Brain microvascular endothelial cell (primary cell): ENCODE measurements around the gene ATXN3L.
A peak's percentile ranks its signal among the peaks of the same experiment; 100 is the strongest.
"Not testable (repeated sequence)": the region's sequence is repeated elsewhere in the genome, so short reads cannot be mapped to it uniquely, and the experiment has no call there.

Source experiments
- DNase-seq: peaks from one replicate; pipeline ENCODE4 v3.0.0-alpha.2; 2020
- H3K27ac ChIP-seq: fragments of 250-450 bp; sonication (Bioruptor Pico); 2 replicates; pipeline ENCODE4 v1.5.1; 2020; ENCODE audit warnings: mild to moderate bottlenecking, moderate library complexity
- H3K27me3 ChIP-seq: fragments of 250-450 bp; sonication (Bioruptor Pico); replicated peaks from 2 replicates; pipeline ENCODE4 v1.5.1; 2020; ENCODE audit warnings: mild to moderate bottlenecking
- H3K36me3 ChIP-seq: fragments of 250-450 bp; sonication (Bioruptor Pico); replicated peaks from 2 replicates; pipeline ENCODE4 v1.5.1; 2020; ENCODE audit warnings: mild to moderate bottlenecking
- H3K4me3 ChIP-seq: 2 replicates; pipeline ENCODE4 v1.5.1; 2011; ENCODE audit warnings: low read depth, mild to moderate bottlenecking, control low read depth, low read length, moderate library complexity
- in situ Hi-C: cut with HindIII; loops from 2 replicates; pipeline ENCODE4 v1.10.0; 2017; ENCODE audit warnings: low sequenced_read_pairs, low pct_ligation_motif_present
- TF ChIP-seq, protein P1 (sequence below): IDR thresholded peaks from 2 replicates; pipeline ENCODE4 v1.5.1; 2011; ENCODE audit warnings: low read depth, mild to moderate bottlenecking, moderate library complexity, low read length, control low read depth, inconsistent platforms; ENCODE audit errors: missing control alignments

Gene ATXN3L

DNA sequence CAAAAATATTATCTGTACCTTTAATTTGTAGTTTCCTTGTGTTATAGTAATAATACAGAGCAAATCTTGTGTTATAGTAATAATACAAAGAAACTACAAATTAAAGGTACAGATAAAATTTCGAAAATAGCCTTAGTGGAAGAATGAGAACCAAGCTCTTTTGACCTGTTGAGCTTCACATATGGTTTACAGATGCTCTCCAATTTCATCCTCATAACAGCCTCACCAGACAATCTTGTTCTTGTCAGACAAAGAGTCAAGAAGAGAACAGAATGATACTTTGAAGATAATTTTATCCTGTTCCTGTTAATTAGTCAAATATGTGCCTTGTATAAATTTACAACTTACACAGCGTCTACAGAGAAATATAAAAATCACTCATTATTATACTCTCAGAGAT lies 12.8 kb downstream of the ATXN3L start:
- in situ Hi-C loops: no loop called here
- Histone ChIP-seq H3K36me3 (no peaks in the 10 kb centered on the region), H3K27me3 (no peaks in the 10 kb centered on the region), H3K4me3 (no peak overlapping the region), H3K27ac (no peak overlapping the region)
- TF ChIP-seq, protein P1, sequence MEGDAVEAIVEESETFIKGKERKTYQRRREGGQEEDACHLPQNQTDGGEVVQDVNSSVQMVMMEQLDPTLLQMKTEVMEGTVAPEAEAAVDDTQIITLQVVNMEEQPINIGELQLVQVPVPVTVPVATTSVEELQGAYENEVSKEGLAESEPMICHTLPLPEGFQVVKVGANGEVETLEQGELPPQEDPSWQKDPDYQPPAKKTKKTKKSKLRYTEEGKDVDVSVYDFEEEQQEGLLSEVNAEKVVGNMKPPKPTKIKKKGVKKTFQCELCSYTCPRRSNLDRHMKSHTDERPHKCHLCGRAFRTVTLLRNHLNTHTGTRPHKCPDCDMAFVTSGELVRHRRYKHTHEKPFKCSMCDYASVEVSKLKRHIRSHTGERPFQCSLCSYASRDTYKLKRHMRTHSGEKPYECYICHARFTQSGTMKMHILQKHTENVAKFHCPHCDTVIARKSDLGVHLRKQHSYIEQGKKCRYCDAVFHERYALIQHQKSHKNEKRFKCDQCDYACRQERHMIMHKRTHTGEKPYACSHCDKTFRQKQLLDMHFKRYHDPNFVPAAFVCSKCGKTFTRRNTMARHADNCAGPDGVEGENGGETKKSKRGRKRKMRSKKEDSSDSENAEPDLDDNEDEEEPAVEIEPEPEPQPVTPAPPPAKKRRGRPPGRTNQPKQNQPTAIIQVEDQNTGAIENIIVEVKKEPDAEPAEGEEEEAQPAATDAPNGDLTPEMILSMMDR: no peak
- DNase-seq: no peak

DNA sequence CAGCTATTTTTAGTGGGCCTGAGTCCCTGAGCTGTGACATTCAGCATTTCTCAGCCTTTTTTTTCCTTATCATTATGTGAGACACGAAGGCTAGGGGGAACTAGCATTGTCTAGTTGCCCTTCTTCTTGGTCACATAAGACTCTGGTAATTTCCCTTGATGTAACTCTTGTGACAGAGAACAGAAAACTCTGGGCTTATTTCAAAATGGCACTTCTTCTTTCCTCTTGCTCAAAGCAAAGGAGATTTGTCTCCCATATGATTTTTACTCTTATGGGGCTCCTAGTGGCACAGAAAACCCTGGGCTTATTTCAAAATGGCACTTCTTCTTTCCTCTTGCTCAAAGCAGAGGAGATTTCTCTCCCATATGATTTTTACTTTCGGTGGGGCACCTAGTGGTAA lies 14.7 kb downstream of the ATXN3L start:
- TF ChIP-seq, protein P1: no peak
- DNase-seq: no peak
- Histone ChIP-seq H3K27ac (no peak overlapping the region), H3K4me3 (no peak overlapping the region), H3K27me3 (no peaks in the 10 kb centered on the region), H3K36me3 (no peaks in the 10 kb centered on the region)
- in situ Hi-C loops: no loop called here

DNA sequence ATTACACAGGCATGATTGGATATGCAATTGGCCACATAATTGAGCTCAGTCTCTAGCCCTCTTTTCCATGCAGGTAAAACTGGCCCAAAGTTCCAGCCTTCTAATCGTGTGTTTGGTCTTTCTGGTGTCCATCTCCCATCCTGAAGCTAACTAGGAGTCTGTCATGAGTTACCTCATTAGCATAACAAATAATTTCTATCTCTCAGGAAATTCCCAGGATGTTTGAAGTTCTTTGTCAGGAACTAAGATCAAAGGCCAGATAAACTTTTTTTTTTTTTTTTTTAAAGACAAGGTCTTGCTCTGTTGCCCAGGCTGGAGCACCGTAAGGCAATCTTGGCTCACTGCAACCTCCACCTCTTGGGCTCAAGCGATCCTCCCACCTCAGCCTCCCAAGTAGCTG lies 15.8 kb downstream of the ATXN3L start:
- Histone ChIP-seq H3K36me3 (no peaks in the 10 kb centered on the region), H3K4me3 (no peak overlapping the region), H3K27ac (peak overlapping the region; percentile 64), H3K27me3 (no peaks in the 10 kb centered on the region)
- DNase-seq: no peak
- in situ Hi-C loops: no loop called here
- TF ChIP-seq, protein P1: no peak

DNA sequence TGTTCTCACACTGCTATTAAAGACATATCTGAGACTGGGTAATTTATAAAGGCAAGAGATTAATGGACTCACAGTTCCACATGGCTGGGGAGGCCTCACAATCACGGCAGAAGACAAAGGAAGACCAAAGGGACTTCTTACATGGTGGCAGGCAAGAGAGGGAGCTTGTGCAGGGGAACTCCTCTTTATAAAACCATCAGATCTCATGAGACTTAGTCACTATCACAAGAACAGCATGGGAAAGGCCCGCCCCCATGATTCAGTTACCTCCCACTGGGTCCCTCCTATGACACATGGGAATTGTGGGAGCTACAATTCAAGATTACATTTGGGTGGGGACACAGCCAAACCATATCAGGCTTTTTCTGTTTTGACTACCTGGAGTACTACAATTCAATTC lies 16.6 kb downstream of the ATXN3L start:
- H3K27me3 ChIP-seq, in situ Hi-C loops, H3K4me3 ChIP-seq, H3K36me3 ChIP-seq: not testable (repeated sequence)
- DNase-seq: peak; percentile 69
- peak overlapping the region; percentile 64 for H3K27ac ChIP-seq

DNA sequence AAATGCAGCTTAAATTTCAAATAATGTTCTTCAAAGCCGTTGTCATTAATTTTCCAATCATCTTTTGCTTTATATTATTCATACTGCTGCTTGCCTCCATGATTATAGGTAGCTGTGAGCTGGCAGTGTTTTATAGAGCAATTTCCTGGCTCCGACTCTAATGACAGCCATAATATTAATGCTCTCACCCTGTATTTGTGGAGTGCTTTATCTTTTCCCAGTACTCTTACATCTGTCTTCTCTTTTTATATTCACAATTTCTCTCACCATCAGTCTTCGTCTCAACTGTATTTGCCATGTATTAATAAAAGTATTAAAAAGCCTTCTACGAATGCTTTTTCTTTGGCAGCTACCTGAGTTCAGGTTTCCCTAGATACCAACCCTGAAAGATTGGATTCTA lies 21.0 kb downstream of the ATXN3L start:
- TF ChIP-seq, protein P1: no peak

DNA sequence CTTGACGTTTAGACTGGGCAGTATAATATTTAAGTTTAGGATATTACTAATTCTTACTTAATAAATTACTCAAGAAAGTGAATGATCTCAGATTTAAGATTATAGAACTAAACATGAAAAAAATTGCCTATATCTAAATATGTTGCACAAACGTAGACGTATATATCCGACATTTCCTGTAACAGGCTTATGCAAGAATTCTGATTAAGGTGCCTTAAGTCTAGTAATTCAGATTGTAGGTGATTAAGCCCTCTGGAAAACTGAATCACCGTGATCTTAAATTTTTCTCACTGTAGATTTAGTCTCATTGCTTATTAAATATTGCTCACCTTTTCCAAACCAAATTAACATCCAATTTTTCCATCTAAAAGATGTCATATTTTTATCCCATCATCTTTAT lies 24.0 kb downstream of the ATXN3L start:
- in situ Hi-C loops: no loop called here
- no peak for DNase-seq
- Histone ChIP-seq H3K36me3 (no peaks in the 10 kb centered on the region), H3K4me3 (no peak overlapping the region), H3K27ac (no peak overlapping the region), H3K27me3 (no peaks in the 10 kb centered on the region)
- TF ChIP-seq, protein P1: no peak

More for the DNA sequence above, 21.0 kb downstream of the ATXN3L start:
- Histone ChIP-seq H3K4me3 (no peak overlapping the region), H3K36me3 (no peaks in the 10 kb centered on the region), H3K27ac (no peak overlapping the region), H3K27me3 (no peaks in the 10 kb centered on the region)
- in situ Hi-C loops: no loop called here
- DNase-seq: no peak
